HG03095 (cell line): Measurements from ENCODE around the gene NT5DC4.

Experiments used
- ATAC-seq: cut with Tn5 transposase; IDR thresholded peaks from one replicate; pipeline ENCODE4 v1.9.1; 2021; ENCODE audit warnings: moderate library complexity; ENCODE audit not compliant: unreplicated experiment

Gene NT5DC4

GRCh38 chr2:112782234-112782799, 61.5 kb downstream of the NT5DC4 start:
- ATAC-seq: peak; percentile 89

GRCh38 chr2:112783187-112783714, 62.4 kb downstream of the NT5DC4 start:
- ATAC-seq: no peak

- no peak for ATAC-seq
Measured at GRCh38 chr2:112784199-112785189, 63.7 kb downstream of the NT5DC4 start, which contains the start of gene IL1A. Gene IL1A, minus strand, starts transcription at chr2:112784493. Its CDS starts 723 bp downstream, at chr2:112783770.

DNA sequence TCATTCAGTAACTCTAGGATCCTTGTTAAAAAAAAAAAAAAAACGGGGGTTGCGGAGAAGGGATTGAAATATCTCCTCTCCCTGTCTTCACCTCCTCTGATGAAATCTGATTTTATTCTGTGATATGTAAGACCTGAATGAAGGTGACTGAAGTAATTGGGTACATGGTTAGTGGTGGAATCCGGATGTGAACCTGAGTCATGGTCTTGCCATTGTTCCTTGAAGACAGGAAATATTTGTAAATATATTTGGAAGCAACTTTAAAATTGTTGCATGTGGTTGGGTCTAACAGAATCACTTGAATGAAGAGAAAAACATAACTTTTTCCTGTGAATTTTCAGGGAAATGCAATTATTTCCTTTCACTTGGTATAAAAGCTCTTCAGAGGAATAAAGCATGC, 66.5 kb downstream of the NT5DC4 start:
- ATAC-seq: no peak

- ATAC-seq: no peak
Measured at GRCh38 chr2:112787729-112788393, 67.0 kb downstream of the NT5DC4 start.

DNA sequence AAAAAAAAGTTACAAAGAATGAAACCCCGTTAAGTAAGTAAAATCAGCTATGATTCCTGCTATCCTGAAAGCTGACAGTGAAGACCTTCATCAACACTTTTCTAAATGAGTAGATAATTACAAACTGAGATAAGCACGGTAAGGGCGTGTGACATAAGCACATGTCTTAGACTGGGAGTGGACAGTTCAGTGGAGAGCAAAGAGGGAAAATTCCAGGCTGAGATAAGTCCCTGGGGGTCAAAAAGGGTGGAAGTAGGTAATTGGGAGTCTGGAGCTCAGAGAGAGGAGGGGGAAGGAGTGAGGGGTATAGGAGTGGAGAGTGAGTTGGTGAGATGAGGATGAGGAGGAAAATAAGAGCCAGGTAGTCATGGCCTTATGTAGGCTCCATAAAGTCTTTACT, 67.8 kb downstream of the NT5DC4 start:
- ATAC-seq: no peak
